ENCODE results near the gene BCAS4. TPM values are rescaled to one million over a fixed set of nuclear protein-coding genes. Genes with fewer than 3 reads are reported as not detected.

The BCAS4 gene
- total RNA-seq, 1 donor from 2014 or later, result 9.3 TPM

- TF ChIP-seq CTCF (conservative IDR thresholded peaks at IDR 0.05), result no peak
- H3K36me3 Mint-ChIP-seq, result no peaks in the 10 kb centered on the region
- H3K9me3 Mint-ChIP-seq, result no peaks in the 10 kb centered on the region
- DNase-seq (ENCODE audit: extremely low spot score, unreplicated experiment), result no peak
- peaks cover 13% of the 10 kb centered on the region for H3K4me1 Mint-ChIP-seq (ENCODE audit: unreplicated experiment)
- H3K27me3 Mint-ChIP-seq, result no peaks in the 10 kb centered on the region
- no peak overlapping the region for H3K27ac Mint-ChIP-seq
- H3K4me3 Mint-ChIP-seq, result no peak overlapping the region
Measured at GRCh38 chr20:50810063-50810462, 15.2 kb downstream of the BCAS4 start.

- no peak overlapping the region for H3K4me3 Mint-ChIP-seq
- no peak for DNase-seq (ENCODE audit: extremely low spot score, unreplicated experiment)
- H3K27me3 Mint-ChIP-seq, result no peaks in the 10 kb centered on the region
- no peak overlapping the region for H3K27ac Mint-ChIP-seq
- H3K4me1 Mint-ChIP-seq (ENCODE audit: unreplicated experiment), result peaks cover 21% of the 10 kb centered on the region
- no peak for TF ChIP-seq CTCF (conservative IDR thresholded peaks at IDR 0.05)
- no peaks in the 10 kb centered on the region for H3K36me3 Mint-ChIP-seq
- H3K9me3 Mint-ChIP-seq, result no peaks in the 10 kb centered on the region
Measured at GRCh38 chr20:50810842-50811241, 16.0 kb downstream of the BCAS4 start.

GRCh38 chr20:50813101-50813643 is 18.3 kb downstream of the BCAS4 start:
- no peak for TF ChIP-seq CTCF (conservative IDR thresholded peaks at IDR 0.05)
- Mint-ChIP-seq H3K36me3 (no peaks in the 10 kb centered on the region), H3K4me3 (no peak overlapping the region), H3K27me3 (no peaks in the 10 kb centered on the region), H3K9me3 (no peaks in the 10 kb centered on the region), H3K4me1 (ENCODE audit: unreplicated experiment) (peaks cover 22% of the 10 kb centered on the region), H3K27ac (peak overlapping the region; percentile 24)
- DNase-seq (ENCODE audit: extremely low spot score, unreplicated experiment), result no peak

- no peak overlapping the region for H3K4me3 Mint-ChIP-seq
- H3K27me3 Mint-ChIP-seq, result no peaks in the 10 kb centered on the region
- no peak overlapping the region for H3K27ac Mint-ChIP-seq
- H3K9me3 Mint-ChIP-seq, result peaks cover 4% of the 10 kb centered on the region
- H3K4me1 Mint-ChIP-seq (ENCODE audit: unreplicated experiment), result peaks cover 28% of the 10 kb centered on the region
- no peak for DNase-seq (ENCODE audit: extremely low spot score, unreplicated experiment)
- H3K36me3 Mint-ChIP-seq, result peaks cover 3% of the 10 kb centered on the region
- TF ChIP-seq CTCF (conservative IDR thresholded peaks at IDR 0.05), result no peak
Measured at GRCh38 chr20:50813801-50814200, 18.9 kb downstream of the BCAS4 start.

- H3K4me1 Mint-ChIP-seq (ENCODE audit: unreplicated experiment), result peaks cover 28% of the 10 kb centered on the region
- peaks cover 4% of the 10 kb centered on the region for H3K9me3 Mint-ChIP-seq
- DNase-seq (ENCODE audit: extremely low spot score, unreplicated experiment), result no peak
- peaks cover 3% of the 10 kb centered on the region for H3K36me3 Mint-ChIP-seq
- TF ChIP-seq CTCF (conservative IDR thresholded peaks at IDR 0.05), result no peak
- no peak overlapping the region for H3K4me3 Mint-ChIP-seq
- no peak overlapping the region for H3K27ac Mint-ChIP-seq
- no peaks in the 10 kb centered on the region for H3K27me3 Mint-ChIP-seq
Measured at GRCh38 chr20:50814438-50815161, 19.7 kb downstream of the BCAS4 start.

All from type B pancreatic cell (in vitro differentiated cells).